H1 (cell line): ENCODE results near the gene IP6K3. TPM values are rescaled to one million over a fixed set of nuclear protein-coding genes. Genes with fewer than 3 reads are reported as not detected.

Source experiments
- KDM1A ChIP-seq: fragments of 200-600, 300-600 bp; sonication (generic); IDR thresholded peaks from 2 replicates; pipeline ENCODE4 v1.7.1; 2016; ENCODE audit warnings: mild to moderate bottlenecking, low read length, borderline replicate concordance
- PHF8 ChIP-seq: fragments of 200-600 bp; sonication (generic); conservative IDR thresholded peaks from 2 replicates; pipeline ENCODE4 v1.7.1; 2012; ENCODE audit warnings: low read depth, mild to moderate bottlenecking, inconsistent platforms, low read length, moderate library complexity
- polyA plus RNA-seq, 7 experiments: library from polyadenylated mRNA; depleted of rRNA in 3 of 7; stranded (reverse) in 5 of 7; unstranded in 2 of 7; fragments of >200 nt in 5 of 7; fragments of 200-250 nt in 2 of 7; gene quantifications; 1 replicate in 5 of 7; 2 replicates in 1 of 7; 4 replicates in 1 of 7; pipeline versions ENCODE4 v1.2.1 to v1.2.3, GENCODE V29; 2011 to 2013; ENCODE audit warnings: missing spikeins in 2 of 7, mixed read lengths in 2 of 7
- total RNA-seq: library from RNA; stranded (reverse); fragmentation: NEBNext Ultra II Directional; extraction: Animal tissue kit (Norgen Biotek cat#: 25700); gene quantifications from 2 replicates; pipeline ENCODE4 v1.2.1, GENCODE V29; 2021

IP6K3 gene
- total and polyA plus RNA-seq, 2 of the 8 experiments (the other 6 are each of a cell fraction or from before 2014, with no cell fraction given) = 0.22 to 0.73 TPM

GRCh38 chr6:33787346-33787953, 40.7 kb upstream of the IP6K3 start (continued):
- TF ChIP-seq KDM1A = no peak
- no peak for TF ChIP-seq PHF8
